Muscle of arm (tissue), 1 donor: ENCODE measurements around the gene LASP1NB.

Source experiments
- DNase-seq: peaks from one replicate; pipeline ENCODE4 v3.0.0-alpha.2; 2013

LASP1NB gene

GRCh38 chr17:38925263-38925995 lies at the start of gene LASP1NB:
Gene LASP1NB, plus strand, starts transcription at chr17:38925614.
- no peak for DNase-seq

- no peak for DNase-seq
These were observed 48.1 kb upstream of the LASP1NB start for GRCh38 chr17:38877130-38877851.

- peak; percentile 71 for DNase-seq
These were observed 45.3 kb upstream of the LASP1NB start for GRCh38 chr17:38879878-38880665.

- peak; percentile 71 for DNase-seq
These were observed 43.7 kb upstream of the LASP1NB start for GRCh38 chr17:38881600-38882191.

DNA sequence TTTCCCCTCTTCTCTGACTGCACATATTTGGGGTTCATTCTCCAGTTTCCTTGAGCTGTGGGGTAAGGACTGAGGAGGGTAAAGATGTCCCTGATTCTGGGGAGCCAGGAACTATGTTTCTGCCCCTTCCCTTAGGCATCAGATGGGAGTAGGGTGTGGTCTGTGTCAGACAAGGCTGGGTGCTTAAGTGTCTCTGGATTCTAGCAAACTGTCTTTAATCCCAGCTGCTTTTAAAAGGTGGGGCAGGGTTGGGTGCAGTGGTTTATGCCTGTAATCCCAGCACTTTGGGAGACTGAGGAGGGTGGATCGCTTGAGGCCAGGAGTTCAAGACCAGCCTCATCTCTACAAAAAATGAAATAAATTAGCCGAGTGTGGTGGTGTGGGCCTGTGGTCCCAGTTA lies 42.5 kb upstream of the LASP1NB start:
- DNase-seq, result no peak

GRCh38 chr17:38883592-38884526 lies 41.6 kb upstream of the LASP1NB start:
- DNase-seq, result no peak

- no peak for DNase-seq
These were observed 40.2 kb upstream of the LASP1NB start for GRCh38 chr17:38885044-38885727.

- no peak for DNase-seq
These were observed 39.4 kb upstream of the LASP1NB start for GRCh38 chr17:38885728-38886642.

- DNase-seq, result no peak
These were observed 38.8 kb upstream of the LASP1NB start for GRCh38 chr17:38886643-38887010.

GRCh38 chr17:38888842-38889241 lies 36.6 kb upstream of the LASP1NB start:
- no peak for DNase-seq

GRCh38 chr17:38889745-38890409 lies 35.5 kb upstream of the LASP1NB start:
- no peak for DNase-seq

GRCh38 chr17:38890410-38890746 lies 35.0 kb upstream of the LASP1NB start:
- DNase-seq, result no peak

GRCh38 chr17:38891441-38891840 lies 34.0 kb upstream of the LASP1NB start:
- no peak for DNase-seq

DNA sequence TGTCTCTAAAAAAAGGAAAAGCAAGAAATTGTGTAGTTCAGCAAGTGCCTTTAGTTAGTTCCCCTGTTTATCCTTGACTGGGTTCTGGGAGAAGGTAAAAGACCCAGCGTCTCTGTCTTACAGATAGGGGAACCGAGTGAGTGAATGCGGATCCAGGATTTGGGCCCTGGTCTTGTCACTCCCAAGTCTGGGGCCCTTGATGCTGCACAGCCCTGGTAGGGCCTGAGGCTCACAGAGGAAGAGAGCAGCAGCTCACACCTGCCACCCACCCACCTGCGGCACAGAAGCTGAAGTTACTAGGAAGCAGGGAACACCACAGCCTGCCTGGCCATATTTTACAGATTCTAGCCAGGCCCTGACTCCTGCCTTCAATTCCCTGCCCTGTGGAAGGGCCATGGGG lies 33.3 kb upstream of the LASP1NB start:
- no peak for DNase-seq

GRCh38 chr17:38892620-38893019 lies 32.8 kb upstream of the LASP1NB start:
- no peak for DNase-seq

DNA sequence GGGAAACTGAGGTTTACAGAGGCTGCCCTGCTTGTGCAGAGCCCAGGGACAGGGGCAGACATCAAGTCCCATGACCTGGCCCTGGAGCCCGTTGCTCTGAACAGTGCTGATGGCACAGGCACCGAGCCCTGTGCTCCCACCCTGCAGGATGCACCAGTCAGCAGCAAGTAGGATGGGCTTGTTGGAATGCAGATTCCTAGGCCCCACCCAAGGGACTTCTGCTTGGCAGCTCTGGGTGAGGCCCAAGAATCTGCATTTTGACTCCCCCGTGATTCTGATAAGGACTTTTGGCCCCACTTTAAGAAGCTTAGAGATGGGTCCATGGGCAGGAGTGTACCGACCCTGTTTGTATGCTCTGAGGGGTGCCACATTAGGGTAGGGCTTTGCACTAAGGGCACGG lies 32.3 kb upstream of the LASP1NB start:
- no peak for DNase-seq

DNA sequence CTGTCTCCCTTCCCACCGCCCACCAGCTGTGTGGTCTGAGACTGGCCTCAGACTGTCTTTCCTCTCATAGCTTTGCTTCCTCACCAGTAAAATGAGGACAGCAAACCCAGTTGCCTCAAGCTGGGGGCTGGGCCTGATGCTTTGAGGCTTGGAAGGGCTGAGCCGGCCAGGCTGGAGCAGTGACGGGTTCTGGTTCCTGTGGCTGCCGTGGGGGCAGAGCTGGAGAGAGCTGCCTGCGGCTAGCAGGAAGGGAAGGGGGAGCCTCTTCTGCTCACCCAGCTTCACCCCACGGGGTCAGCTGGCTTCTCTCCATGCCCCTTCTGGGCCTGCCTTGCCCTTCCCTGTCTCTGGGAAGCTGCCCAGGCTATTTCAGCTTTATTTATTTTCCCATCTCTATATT lies 31.8 kb upstream of the LASP1NB start:
- no peak for DNase-seq

DNA sequence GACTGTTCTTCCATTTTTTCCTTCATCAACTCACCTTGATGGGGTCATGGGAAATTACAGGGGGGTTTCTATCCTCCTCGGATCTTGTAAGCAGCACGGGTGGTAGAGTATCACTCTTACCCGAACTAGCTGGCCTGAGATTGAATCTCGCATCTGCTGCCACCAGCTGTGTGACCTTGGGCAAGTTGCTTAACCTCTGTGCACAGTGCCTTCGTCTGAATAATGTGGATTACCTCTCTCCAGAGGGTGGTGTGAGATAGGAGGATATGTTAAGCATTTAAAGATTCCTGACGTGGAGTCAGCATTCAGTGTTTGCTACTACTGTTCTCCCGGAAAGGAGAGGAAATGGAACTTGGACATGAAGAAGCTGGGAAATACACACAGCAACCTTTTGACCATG lies 31.1 kb upstream of the LASP1NB start:
- no peak for DNase-seq

DNA sequence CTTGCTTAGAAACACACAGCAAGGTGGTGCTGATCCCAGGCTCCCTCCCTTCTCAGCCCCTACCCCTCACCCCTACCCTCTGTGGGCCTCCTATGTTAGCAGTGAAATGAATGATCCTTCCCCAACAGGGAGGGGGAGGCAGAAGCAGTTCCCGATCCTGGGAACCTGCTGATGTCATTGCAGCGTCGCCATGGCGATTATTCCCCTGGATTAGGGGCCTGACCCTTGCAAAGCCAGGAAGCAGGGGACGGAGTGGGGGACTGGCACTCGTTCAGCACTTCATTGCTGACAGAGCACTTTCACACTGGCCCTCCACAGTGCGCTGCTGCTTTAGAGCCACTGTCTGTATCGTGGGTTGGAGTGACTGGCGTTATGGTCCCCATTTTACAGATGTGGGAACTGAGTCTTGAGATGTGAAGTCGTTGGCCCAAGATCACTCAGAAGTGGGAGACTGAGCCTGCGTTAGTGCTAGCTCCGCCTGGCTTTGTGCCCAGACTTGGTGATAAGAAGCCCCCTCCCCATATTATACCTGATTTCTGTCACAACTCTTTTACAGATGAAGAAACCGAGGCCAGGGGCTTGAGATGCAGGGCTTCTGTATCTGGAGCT lies 29.0 kb upstream of the LASP1NB start:
- no peak for DNase-seq
